ENCODE measurements around the gene THSD7A.

DNA sequence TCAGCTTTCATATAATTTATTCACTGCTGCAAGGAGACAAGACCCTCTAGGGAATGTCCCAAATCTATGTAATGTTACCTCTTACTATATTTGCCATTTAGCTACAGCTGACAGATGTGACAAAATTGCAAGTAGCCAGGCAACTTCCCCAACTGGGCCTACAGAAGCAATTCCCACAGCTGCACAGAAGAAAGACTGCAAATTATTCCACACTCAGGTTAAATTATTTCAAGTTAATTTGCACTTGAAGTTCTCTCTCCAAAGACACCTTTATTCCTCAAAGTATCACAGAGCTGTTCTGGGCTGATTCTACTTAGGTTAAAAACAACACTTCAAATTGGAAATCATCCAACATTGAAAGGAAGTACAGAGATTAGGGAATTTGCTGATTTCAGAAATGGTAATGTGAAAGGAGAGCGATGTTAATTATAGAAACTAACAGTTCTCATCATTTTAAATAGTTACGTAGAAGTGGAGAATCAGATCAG is 133.6 kb downstream of the THSD7A start:
- TF ChIP-seq, protein P1, sequence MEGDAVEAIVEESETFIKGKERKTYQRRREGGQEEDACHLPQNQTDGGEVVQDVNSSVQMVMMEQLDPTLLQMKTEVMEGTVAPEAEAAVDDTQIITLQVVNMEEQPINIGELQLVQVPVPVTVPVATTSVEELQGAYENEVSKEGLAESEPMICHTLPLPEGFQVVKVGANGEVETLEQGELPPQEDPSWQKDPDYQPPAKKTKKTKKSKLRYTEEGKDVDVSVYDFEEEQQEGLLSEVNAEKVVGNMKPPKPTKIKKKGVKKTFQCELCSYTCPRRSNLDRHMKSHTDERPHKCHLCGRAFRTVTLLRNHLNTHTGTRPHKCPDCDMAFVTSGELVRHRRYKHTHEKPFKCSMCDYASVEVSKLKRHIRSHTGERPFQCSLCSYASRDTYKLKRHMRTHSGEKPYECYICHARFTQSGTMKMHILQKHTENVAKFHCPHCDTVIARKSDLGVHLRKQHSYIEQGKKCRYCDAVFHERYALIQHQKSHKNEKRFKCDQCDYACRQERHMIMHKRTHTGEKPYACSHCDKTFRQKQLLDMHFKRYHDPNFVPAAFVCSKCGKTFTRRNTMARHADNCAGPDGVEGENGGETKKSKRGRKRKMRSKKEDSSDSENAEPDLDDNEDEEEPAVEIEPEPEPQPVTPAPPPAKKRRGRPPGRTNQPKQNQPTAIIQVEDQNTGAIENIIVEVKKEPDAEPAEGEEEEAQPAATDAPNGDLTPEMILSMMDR (conservative IDR thresholded peaks at IDR 0.05; ENCODE audit: low read depth, low read length) = no peak
- no peak for TF ChIP-seq POLR2A (IDR thresholded peaks at IDR 0.05; ENCODE audit: low read depth, low read length)
- TF ChIP-seq MAFK (IDR thresholded peaks at IDR 0.05; ENCODE audit: low read depth, low read length) = no peak
- TF ChIP-seq BHLHE40 (IDR thresholded peaks at IDR 0.05; ENCODE audit: low read depth, low read length) = no peak

Data from IMR-90 (cell line).